ENCODE data around the gene OR2T11.
"Not testable (repeated sequence)": the region's sequence is repeated elsewhere in the genome, so short reads cannot be mapped to it uniquely, and the experiment has no call there.

OR2T11 gene, protein sequence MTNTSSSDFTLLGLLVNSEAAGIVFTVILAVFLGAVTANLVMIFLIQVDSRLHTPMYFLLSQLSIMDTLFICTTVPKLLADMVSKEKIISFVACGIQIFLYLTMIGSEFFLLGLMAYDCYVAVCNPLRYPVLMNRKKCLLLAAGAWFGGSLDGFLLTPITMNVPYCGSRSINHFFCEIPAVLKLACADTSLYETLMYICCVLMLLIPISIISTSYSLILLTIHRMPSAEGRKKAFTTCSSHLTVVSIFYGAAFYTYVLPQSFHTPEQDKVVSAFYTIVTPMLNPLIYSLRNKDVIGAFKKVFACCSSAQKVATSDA

DNA sequence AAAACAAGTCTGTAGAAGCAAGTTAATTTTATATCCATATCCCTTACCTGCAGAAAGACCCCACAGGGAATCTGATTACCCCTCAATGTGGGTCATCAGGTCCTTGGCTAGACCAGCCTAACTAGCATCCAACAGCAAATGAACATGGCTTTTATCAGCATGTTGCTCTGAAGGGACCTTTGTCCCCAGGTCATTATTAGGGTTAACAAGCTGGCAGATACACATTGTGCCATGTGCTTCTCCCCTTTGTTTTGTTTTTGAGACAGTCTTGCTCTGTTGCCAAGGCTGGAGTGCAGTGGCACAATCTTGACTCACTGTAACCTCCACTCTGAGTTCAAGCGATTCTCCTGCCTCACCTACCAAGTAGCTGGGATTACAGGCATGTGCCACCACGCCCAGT, at the start of gene OR2T11:
TSS of gene OR2T11 (minus strand) at position 101 of the 400 bp plus-strand sequence. CDS start 7,963 bp downstream, outside the sequence.
- not testable (repeated sequence) for DNase-seq (ENCODE audit: low spot score)

DNA sequence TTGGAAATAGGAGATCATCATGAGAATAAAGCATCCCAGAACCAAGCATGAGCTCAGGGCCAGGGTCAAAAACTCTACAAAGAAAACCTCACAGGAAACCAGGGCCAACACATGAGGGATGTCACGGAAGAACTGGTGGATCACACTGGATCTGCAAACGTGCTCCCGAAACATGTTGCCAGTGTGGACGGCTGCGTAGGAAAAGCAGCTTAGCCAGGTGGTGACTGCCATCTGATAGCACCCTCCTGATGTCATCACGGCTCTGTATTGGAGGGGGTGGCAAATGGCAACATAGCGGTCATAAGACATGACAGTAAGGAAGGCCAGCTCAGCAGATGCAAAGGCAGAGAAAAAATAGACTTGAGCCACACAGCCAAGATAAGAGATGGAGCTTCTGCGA, 46.8 kb upstream of the OR2T11 start:
- no peak for DNase-seq (ENCODE audit: low spot score)

DNA sequence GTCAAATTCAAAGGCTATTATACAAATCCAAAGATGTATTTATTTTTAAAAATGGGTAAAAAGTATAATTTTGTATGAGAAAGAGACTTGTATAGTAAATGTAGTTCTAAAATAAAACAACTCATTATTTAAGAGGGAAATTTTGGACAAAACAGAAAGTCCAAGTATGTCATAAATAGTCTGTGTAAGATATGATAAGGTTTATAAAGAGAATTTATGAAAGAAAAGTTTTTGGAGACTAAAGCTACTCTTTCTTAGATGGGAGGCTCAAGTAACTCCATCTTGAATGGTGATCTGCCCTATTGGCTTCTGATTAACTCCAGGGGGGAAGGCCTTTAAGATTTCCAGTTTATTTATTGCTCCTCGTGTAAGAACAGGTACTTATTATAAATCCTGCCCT, 35.1 kb upstream of the OR2T11 start:
- no peak for DNase-seq (ENCODE audit: low spot score)

DNA sequence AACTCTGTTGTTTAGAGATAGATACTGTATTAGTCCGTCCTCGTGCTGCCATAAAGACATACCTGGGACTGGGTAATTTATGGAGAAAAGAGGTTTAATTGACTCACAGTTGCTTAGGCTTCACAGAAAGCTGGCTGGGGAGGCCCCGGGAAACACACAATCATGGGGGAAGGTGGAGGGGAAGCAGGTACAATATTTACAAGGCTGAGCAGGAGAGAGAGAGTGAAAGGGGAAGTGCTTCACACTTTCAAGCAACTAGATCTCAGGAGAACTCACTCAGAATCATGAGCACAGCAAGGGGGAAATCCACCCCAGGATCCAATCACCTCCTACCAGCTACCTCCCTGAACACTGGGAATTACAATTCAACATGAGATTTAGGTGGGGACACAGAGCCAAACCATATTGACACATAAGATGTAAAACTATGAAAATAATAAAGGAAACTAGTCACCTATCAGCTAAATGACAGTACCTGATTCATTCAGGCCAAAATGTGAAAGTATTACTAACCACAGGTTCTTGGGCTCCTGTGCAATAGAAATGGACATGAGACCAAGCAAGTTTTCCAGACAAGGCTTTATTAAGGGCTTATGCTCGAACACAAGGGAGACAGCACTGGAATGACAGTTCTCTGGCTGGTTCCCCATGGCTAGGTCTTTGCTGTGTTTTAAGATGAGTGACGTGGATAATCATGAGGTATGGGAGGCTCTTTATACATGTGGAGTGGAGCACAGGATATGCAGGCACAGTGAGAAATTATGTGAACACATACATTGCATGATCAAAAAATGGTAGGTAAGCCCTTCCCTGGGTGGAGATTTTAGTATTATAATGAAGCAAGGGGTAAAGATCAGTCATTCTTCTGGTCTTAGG, 28.8 kb upstream of the OR2T11 start:
- DNase-seq (ENCODE audit: low spot score) = not testable (repeated sequence)

DNA sequence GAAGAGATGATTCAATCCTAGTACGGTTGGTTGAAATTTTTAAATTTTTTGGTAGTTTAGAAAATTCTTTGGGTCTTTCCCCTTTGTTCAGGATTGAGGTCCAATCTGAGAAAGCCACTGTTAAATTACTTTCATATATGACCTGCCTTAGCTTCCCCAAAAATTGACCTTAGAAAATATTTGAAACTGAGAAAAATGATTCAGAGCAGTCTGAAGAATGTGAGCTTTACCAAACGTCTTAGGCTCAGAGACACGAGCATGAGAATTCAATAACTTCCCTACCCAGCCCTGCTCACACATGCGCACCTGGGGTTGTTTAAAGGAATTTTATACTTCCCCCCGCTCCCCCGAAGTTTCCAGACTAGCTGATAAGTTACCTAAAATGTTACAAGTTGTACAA, 21.9 kb upstream of the OR2T11 start:
- DNase-seq (ENCODE audit: low spot score) = not testable (repeated sequence)

DNA sequence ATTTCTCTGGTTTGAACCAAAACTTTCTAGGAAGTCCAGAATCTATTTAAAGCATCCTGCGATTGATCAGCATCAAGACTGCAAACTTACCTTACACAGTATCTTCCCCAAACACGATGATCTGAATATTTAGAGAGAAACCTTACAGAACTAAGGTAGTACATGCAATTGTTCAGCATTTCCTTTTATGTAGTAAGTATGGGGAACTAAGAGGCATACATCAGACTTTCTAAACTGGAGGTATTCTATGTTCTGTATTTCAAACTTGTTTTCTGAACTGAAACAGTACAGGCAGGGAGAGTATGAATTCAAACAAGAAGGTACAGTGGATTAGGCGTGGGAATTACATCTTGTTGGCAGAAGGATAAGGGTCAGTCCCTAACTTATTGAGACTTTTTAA, 20.5 kb upstream of the OR2T11 start, which contains the start of gene OR2T27:
TSS of gene OR2T27 (minus strand) at position 175 of the 400 bp plus-strand sequence. CDS start 4,644 bp downstream, outside the sequence.
- not testable (repeated sequence) for DNase-seq (ENCODE audit: low spot score)

DNA sequence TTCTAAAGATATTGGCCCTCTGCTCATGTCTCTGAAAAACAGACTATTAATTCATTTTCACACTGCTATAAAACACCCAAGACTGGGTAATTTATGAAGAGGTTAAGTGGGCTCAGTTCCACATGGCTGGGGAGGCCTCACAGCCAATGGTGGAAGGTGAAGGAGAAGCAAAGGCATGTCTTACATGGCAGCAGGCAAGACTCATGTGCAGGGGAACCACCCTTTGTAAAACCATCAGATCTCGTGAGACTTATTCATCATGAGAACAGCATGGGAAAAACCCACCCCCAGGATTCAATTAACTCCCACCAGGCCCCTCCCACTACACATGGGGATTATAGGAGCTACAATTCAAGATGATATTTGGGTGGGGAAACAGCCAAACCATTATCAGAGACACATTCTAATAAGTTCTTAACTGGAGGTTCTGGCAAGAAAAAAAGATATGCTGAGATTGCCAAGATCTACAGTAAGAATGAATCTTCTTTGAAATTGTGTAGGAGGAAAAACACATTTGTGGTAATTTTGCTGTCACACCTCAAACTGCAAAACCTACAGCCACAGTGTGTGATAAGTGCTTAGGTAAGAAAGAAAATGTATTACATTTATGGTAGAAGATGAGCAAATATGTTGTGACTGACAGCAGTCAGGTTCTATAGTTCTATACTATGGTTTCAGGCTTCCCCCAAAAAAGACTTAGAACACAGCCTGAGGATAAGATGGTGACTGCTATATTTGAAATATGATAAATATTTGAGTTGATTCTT, 14.1 kb upstream of the OR2T11 start:
- DNase-seq (ENCODE audit: low spot score) = not testable (repeated sequence)

DNA sequence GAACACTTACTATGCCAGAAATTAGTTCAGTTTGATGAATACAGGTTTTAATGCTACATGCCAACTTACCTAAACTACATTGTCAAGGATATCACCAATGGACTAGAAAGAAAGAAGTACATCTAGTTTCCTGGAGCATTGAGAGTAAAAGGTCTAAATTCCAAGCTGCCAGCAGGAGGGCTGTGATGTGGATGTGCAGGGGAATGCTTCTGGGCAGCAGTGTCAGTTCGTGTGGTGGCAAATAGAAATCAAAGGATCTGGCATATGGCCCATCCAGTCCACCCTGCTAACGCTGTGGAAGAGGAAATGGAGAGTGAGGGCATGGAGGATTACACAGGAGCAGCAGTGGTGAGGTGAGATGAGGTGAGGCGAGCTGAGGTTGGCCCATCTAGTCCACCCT, 10.3 kb upstream of the OR2T11 start, which contains the start of gene OR2T35:
TSS of gene OR2T35 (minus strand) at position 101 of the 400 bp plus-strand sequence. CDS start 6,020 bp downstream, outside the sequence.
- not testable (repeated sequence) for DNase-seq (ENCODE audit: low spot score)

DNA sequence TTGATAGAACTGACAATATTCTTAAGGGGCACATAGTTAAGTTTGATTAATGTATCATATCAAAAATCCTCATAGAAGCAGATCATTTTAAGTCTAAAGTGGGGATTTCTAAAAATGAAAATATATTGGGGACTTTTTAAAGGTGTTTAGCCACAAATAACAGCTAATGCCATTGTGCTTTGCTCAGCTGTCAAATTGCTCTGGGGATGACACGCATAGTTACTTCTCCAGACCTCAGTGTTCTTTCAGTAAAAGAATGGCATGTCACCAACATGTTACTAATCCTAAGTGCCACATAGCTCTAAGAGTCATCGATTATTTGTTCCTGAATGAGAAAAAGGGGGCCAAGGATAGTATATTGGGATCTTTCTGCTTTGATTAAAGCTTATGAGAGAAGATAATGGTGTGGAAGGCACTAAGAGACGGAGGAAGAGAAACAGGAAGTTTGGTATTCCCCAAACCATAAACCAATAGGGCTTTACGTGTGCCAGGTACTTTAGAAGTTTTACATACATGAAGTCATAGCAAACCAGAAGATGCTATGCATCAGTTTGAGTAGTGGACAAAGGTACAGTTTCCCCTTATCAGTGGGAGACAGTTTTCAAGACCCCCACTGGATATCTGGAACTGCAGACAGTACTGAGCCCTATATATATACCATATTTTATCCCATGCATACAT, 8.2 kb upstream of the OR2T11 start:
- not testable (repeated sequence) for DNase-seq (ENCODE audit: low spot score)

DNA sequence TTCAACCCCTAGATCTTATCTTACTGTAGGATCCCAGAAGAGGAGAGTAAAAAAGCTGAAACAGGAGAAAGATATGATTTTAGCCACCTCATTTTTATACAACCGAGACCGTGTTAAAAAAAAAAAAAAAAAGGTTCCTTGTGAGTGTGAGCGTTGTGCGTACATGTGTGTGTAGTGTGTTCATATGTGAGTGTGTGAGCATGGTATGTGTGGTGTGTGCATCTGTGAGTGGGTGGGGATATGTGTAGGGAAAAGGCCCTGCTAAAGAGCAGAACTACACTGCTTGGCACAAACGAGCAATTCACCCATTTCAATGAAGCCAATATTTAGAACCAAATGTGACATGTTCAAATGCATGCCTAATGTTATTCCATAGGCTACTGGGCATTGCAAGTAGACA, 6.7 kb upstream of the OR2T11 start:
- not testable (repeated sequence) for DNase-seq (ENCODE audit: low spot score)

DNA sequence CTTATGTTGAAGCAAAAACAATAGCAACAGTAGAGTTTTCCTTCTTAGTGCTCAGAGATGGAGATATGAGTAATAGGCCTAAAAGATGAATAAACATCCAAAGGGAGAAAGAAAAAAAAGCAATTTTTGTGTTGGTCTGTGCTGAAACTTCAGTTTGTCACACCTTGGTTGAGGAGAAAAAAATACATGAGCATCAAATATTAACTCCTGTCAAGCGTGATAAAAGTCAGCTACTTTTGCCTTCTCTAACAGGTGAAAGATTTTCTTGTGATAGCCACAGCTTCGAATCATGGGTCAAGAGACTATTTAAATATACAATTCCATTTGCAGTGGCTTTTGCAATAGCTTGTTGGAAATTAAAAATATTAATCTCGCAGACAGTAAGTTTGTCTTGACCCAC, 6.0 kb upstream of the OR2T11 start:
- DNase-seq (ENCODE audit: low spot score) = not testable (repeated sequence)

DNA sequence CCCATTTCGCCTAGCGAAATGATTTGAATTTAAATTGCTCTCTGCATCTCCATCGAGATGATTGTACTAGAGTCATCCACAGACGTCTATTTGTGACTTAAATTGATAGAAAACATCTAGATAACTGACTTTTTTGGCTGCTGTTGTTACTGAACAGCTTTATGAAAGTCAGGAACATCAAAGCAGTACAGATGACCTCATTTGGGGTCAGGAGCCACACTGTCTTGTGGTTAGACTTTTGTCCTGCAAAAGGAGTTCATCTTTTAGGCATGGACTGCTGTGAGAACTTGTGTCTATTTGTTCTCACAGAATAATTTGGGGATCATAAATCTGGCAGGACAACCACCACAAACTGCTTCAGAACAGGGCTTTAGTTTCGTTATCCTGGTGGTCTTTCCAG, 4.8 kb upstream of the OR2T11 start:
- not testable (repeated sequence) for DNase-seq (ENCODE audit: low spot score)

DNA sequence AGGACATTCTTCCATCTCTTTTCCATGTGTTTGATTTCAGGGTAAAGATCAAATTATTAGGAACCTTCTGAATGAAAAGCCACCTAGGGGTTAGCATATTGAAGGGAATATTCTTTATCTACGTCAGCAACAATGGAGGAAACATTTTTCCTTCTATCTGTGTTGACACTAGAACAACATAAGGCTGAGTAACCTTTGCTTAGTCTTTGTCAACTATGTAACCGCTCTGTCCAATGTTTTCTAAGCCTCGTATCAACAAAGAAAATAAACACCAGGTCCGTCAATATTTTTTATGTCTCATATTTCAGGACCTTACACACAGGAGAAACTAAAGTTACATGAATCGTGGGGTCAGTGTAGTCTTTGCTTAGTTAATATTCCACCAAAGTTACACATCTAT, 1.7 kb upstream of the OR2T11 start:
- DNase-seq (ENCODE audit: low spot score) = not testable (repeated sequence)

DNA sequence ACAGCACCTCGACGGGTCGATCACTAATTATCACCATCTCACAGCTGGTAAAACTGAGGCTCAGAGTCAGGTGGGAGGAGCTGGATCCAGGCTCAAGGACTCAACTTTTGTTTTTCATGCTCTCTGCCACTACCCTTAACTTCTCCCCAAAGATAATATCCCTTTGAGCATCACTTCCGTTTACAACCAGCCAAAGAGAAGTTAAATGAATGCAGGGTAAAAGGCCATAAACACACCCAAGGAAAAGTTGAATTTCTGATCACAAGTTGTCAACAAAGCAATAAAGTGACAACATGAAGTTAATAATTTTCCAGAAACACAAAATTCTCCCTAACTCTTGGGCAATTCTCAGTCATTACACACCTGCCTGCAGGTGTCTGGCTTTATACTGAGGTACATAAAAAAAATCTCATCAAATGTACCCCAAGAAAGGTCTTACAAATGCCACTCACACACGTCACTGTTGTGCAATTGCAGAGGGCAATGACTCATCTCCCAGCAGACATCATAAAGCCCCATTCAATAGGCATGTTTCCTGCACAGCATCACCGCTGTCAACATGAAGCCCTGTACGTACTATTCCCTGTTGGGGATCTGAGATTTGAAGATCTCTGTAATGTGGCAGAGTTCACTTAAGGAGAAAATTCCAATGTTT, 3.4 kb downstream of the OR2T11 start:
- no peak for DNase-seq (ENCODE audit: low spot score)

DNA sequence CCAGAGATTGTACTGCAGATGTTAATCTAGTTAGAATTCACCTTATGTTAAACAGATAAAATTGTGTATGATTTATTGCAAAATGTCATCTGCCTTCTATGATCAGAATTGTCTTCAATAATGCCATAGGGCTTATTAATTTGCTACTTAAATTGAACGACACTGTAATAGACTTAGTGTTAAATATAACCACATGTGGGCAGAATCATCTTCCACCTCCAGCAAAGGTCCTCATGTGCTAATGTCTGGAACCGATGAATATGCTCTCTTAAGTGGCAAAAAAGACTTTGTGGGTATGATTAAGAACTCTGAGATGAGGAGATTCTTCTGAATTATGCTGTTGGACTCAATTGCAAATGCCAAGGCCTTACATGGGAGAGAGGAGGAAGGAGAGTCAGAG, 4.3 kb downstream of the OR2T11 start:
- DNase-seq (ENCODE audit: low spot score) = peak; percentile 58

DNA sequence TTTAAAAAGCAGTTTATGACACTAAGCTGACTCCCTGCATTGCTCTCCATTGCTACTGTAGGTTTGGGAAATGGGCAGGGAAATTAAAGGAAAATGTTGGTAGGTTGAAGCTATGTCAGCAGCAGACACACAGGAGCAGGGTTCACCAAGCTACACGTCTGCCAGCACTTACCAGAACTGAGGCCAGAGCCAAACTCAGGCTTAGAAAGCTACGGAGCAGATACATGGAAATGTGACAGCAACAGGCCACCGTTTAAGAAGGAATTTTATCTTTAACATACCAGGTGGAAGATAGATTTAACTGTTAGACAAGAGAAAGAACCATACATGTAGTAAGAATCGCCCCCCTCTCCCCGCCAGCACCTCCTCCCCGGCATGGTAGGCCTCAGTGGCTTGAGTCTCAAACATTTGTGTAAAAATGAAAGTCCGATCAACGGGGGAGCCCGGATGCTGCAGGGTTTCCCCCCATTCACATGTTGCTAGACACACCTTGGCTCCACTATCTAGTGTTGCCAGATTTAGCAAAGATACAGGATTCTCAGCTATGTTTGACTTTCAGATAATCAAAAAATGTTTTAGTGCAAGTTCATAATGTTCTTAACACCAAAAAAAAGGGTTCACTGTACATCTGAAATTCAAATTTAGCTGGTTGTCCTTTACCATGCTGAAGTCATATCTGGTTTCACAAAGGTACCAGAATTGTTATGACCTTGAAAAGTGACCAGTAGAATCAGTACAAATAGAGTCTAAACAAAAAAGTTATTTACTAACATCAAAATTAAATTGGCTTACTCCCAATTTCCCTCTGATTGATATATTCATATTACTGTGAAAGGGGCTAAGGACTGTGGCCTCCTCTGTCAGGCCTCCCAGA, 6.7 kb downstream of the OR2T11 start:
- DNase-seq (ENCODE audit: low spot score) = no peak

DNA sequence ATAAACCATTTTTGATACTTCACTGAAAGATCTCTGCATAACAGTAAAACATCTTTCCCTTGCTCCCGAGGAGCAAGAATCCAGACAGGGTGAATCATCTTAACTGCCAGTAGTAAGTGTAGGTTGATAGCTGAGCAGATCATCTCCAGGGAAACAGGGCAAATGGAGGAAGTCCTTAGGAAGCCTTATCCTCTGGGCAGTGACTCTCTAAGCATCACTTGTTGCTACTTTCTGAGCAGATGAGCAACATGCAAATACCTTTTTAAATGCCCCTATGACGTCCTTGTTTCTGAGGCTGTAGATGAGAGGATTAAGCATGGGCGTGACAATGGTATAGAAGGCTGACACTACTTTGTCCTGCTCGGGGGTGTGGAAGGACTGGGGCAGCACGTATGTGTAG, 8.9 kb downstream of the OR2T11 start:
- peak; percentile 15 for DNase-seq (ENCODE audit: low spot score)

DNA sequence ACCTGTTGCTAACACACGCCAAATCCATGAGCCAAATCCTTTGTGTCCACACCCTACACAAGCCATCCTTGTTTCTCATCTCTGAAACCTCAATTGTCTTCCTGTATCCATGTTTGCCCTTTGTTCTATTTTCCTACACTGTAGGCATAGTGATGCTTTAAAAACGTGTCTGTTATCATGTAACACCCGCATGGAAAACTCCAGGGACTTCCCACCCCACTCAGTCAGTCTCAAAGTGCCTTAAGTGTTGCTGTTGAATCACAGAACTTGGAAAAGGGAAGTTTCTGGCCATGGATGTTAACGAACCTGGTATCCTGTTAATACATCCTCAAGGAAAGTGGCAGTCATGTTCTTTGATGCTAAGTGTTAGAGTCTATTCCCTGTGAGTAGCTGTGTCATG, 9.7 kb downstream of the OR2T11 start:
- no peak for DNase-seq (ENCODE audit: low spot score)

DNA sequence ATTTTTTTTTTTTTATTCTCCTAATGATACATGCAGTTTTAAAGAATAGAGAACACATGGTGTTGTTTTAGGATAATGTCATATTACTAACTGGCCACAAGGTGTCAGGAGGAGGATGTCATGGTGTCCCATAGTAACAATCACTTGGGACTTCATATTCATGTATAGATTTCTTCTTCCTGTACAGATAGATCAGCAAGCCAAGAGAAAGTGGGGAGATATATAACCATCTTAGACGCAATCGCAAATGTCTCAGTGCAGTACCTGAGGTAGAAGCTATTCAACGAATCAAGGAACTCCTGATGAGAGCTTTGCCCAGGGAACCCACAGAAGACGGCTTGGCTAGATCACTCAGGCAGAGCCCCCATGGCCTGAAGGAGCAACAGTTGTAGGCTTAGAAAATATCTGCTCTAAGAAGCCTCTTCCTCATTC, 12.3 kb downstream of the OR2T11 start:
- DNase-seq (ENCODE audit: low spot score) = no peak

DNA sequence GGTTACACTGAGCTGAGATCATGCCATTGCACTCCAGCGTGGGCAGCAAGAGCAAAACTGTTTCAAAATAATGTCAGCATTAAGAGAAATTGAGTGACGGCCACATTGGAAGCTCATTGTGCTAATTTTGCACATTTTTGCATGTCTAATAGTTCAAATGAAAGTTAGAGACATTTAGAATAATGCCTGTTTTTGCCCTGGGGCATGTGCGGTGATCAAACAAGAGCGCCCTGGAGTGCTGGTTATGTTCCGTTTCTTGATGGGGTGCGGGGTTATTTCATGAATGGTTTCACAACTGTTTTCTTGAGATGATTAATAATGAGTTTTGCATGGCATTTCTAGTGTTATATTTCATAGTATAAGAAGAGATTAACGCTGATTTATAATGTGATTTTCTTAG, 13.1 kb downstream of the OR2T11 start:
- DNase-seq (ENCODE audit: low spot score) = no peak

All from putamen (tissue), 1 donor.